ENCODE measurements around the gene CRHBP.
"Not testable (repeated sequence)": the region's sequence is repeated elsewhere in the genome, so short reads cannot be mapped to it uniquely, and the experiment has no call there.

CRHBP gene, protein sequence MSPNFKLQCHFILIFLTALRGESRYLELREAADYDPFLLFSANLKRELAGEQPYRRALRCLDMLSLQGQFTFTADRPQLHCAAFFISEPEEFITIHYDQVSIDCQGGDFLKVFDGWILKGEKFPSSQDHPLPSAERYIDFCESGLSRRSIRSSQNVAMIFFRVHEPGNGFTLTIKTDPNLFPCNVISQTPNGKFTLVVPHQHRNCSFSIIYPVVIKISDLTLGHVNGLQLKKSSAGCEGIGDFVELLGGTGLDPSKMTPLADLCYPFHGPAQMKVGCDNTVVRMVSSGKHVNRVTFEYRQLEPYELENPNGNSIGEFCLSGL

GRCh38 chr5:76952795-76953536, at the start of gene CRHBP:
Gene CRHBP (plus strand): TSS chr5:76953045. CDS start chr5:76953135, 90 bp downstream.
- in situ Hi-C loops (cut with MboI; ENCODE audit: low pct_unique_long_range_greater_than_20kb, low sequenced_read_pairs, unreplicated experiment) = no loop called here
- TF ChIP-seq, protein P1, sequence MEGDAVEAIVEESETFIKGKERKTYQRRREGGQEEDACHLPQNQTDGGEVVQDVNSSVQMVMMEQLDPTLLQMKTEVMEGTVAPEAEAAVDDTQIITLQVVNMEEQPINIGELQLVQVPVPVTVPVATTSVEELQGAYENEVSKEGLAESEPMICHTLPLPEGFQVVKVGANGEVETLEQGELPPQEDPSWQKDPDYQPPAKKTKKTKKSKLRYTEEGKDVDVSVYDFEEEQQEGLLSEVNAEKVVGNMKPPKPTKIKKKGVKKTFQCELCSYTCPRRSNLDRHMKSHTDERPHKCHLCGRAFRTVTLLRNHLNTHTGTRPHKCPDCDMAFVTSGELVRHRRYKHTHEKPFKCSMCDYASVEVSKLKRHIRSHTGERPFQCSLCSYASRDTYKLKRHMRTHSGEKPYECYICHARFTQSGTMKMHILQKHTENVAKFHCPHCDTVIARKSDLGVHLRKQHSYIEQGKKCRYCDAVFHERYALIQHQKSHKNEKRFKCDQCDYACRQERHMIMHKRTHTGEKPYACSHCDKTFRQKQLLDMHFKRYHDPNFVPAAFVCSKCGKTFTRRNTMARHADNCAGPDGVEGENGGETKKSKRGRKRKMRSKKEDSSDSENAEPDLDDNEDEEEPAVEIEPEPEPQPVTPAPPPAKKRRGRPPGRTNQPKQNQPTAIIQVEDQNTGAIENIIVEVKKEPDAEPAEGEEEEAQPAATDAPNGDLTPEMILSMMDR (IDR thresholded peaks at IDR 0.05; ENCODE audit: extremely low read depth, insufficient read depth, missing control alignments) = no peak
- no peak for DNase-seq (ENCODE audit: low spot score)

DNA sequence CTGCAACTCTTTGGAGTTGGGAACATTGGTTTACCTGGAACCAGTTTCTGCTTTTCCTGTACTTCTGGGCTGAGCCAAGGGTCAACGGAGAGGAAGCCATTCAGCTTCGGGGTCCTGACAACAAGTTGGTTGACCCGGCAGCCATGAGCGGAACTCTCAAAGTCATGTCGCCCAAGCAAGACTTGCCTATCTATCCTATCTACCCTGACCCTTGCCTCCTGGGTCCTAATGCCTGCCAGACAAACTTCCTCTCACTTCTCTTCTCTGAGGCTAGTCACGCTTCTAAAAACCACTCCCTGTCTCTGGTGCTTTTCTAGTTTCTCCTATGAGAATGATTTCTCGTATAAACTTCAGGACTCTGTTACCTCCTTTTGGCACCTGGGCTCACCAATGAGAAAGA, 44.7 kb upstream of the CRHBP start:
- in situ Hi-C loops (cut with MboI; ENCODE audit: low pct_unique_long_range_greater_than_20kb, low sequenced_read_pairs, unreplicated experiment) = no loop called here
- TF ChIP-seq, protein P1 (IDR thresholded peaks at IDR 0.05; ENCODE audit: extremely low read depth, insufficient read depth, missing control alignments) = no peak
- DNase-seq (ENCODE audit: low spot score) = no peak

- in situ Hi-C loops (cut with MboI; ENCODE audit: low pct_unique_long_range_greater_than_20kb, low sequenced_read_pairs, unreplicated experiment); DNase-seq (ENCODE audit: low spot score): not testable (repeated sequence)
These were observed 42.4 kb upstream of the CRHBP start for GRCh38 chr5:76910344-76910933.

DNA sequence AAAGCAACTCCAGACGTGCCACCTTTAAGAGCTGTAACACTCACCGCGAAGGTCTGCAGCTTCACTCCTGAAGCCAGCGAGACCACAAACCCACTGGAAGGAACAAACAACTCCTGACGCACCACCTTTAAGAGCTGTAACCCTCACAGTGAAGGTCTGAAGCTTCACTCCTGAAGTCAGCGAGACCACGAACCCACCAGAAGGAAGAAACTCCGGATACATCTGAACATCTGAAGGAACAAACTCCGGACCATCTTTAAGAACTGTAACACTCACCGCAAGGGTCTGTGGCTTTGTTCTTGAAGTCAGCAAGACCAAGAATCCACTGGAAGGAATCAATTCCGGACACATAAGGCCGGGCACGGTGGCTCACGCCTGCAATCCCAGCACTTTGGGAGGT, 38.2 kb upstream of the CRHBP start:
- in situ Hi-C loops (cut with MboI; ENCODE audit: low pct_unique_long_range_greater_than_20kb, low sequenced_read_pairs, unreplicated experiment) = not testable (repeated sequence)

GRCh38 chr5:76918539-76918938, 34.3 kb upstream of the CRHBP start:
- no peak for DNase-seq (ENCODE audit: low spot score)
- TF ChIP-seq, protein P1 (IDR thresholded peaks at IDR 0.05; ENCODE audit: extremely low read depth, insufficient read depth, missing control alignments) = no peak
- in situ Hi-C loops (cut with MboI; ENCODE audit: low pct_unique_long_range_greater_than_20kb, low sequenced_read_pairs, unreplicated experiment) = no loop called here

More for the DNA sequence above, 38.2 kb upstream of the CRHBP start:
- not testable (repeated sequence) for DNase-seq (ENCODE audit: low spot score)

DNA sequence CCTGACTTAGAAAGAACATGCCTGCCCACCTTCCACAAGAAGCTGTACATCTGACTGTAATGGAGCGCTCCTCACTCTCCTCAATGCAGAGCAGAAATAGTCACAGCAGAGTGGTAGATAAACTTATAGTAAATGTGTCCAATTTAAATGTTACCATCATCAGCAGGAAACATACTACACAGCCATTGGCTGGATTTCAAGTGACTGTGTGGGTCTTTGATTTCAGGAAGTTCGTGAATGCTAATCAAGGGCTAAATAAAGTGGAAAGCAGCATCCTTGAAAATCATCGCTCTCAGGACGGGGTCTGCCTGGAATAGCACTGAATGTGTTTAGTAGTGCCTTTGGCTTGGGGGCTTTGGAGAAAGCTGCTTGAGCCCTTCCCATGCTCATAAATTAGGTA, 32.4 kb upstream of the CRHBP start:
- in situ Hi-C loops (cut with MboI; ENCODE audit: low pct_unique_long_range_greater_than_20kb, low sequenced_read_pairs, unreplicated experiment) = no loop called here
- TF ChIP-seq, protein P1 (IDR thresholded peaks at IDR 0.05; ENCODE audit: extremely low read depth, insufficient read depth, missing control alignments) = no peak
- no peak for DNase-seq (ENCODE audit: low spot score)

DNA sequence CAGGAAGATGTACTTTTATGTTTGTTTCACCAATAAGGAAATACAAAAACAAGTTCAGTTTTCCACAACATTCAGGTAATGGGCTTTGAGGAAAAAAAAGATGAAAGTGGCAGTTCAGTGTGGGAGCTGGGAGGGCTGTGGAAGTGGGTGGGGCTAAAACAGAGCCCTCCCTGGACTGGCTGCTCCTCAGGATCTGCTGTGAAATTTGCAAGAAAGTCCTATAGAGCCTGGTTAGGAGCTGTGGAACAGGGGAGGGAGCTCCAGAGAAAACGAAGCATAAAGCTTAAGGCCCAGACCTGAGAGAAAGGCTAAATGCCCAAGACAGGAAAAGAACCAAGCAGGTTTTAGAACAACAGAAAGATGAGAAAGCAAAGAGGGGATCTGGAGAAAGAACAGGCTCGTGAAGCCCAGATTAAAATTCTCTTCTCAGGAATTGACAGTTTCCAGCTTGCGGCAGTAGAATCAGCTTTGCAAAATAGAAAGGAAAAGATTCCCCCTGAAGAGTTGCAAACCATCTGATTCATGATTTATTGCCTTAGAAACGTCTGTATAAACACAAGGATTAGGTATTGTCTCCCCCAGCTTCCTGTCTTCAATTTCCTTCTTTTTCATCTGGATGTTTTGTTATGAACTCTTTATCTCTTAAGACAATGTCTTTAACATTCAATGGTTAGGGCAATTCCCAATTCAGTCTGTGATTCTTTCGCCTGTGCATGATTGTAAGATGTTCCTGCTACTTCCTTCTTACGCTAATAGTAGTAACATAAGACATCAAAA, 26.3 kb upstream of the CRHBP start:
- TF ChIP-seq, protein P1 (IDR thresholded peaks at IDR 0.05; ENCODE audit: extremely low read depth, insufficient read depth, missing control alignments) = no peak
- no peak for DNase-seq (ENCODE audit: low spot score)
- in situ Hi-C loops (cut with MboI; ENCODE audit: low pct_unique_long_range_greater_than_20kb, low sequenced_read_pairs, unreplicated experiment) = no loop called here
